AG09319 (cell line): ENCODE measurements around the gene TBX3.

ENCODE experiments used
- DNase-seq: peaks from one replicate; pipeline ENCODE4 v3.0.0-alpha.2; 2010; ENCODE audit warnings: low read depth; ENCODE audit errors: extremely low read depth
- CTCF ChIP-seq: IDR thresholded peaks from 2 replicates; pipeline ENCODE4 v1.5.1; 2011; ENCODE audit warnings: low read depth, mild to moderate bottlenecking, inconsistent platforms, low read length, moderate library complexity

The TBX3 gene

DNA sequence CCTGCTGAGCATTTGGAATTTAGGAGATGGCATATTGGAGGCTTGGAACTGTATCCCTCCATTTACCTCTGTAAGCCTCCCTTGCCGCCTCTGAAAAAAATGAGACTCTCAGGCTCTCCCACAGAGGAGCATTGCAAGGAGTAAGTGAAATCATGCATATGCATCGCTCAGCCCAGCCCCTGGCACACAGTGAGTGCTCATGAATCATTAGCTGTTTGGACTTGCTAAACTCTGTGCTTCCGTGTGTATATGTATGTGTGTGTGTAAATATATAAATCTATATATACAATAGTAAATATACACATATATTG, 17.1 kb upstream of the TBX3 start:
- DNase-seq = no peak
- no peak for TF ChIP-seq CTCF

- no peak for DNase-seq
- no peak for TF ChIP-seq CTCF
These were observed 16.6 kb upstream of the TBX3 start for GRCh38 chr12:114700392-114701103.

- TF ChIP-seq CTCF = no peak
- no peak for DNase-seq
These were observed 14.7 kb upstream of the TBX3 start for GRCh38 chr12:114698566-114699163.

DNA sequence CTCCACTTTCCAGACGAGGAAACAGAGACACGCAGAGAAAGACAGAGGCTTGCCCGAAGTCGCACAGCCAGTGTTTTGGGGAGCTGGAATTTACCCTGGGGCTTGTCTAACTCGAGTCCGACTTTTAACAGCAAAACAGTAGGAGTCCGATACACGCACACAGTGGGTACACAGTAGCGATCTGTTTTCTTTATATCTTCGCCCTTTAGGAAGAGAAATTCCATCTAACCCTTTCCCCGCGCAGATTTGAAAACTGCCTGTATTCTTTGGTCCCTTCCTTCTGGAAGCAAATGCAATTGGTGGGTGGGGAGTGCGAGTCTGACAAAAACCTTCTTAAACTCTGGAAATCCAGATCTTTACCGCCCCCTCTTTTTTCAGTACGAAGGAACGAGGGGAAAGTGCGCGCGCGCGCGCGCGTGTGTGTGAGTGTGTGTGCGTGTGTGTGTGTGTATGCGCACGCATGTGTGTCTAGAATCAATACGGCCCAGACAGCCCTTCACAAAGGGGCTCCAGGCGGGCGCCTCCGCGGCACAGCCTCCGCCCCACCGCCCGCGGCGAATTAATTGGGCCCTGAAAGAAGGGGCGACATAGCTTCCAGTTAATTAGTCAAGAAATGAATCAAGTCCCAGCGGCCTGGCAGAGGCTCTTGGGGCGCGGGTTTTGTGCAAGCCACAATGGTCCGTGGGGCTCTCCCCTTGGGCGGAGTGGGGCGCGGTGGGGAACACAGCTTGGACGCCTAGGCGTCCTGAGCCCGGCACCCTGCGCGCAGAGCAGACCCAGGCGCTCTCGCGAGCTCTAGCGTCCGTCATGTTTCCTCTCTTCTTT, 14.0 kb upstream of the TBX3 start:
- no peak for TF ChIP-seq CTCF

DNA sequence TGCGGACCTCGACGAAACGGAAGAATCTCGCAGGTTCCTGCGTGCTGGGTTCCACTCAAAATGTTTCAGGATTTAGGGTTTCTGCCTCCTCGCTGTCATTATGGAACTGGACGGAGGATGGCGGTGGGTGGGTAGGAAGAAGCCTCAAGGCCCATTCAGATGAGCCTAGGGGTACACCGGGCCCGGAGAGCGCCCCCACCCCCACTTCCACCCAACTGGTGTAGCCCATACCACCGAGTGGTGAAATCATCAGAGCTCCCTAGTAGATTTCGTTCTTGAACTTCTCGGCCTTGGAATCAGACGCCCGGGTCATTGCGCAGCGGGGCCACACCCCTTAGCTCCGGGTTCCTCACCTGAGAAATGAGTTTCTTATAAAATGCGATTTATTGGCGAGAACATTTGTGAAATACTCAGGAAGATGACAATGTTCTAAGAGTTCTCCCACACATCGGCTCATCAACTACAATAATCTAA, 13.3 kb upstream of the TBX3 start:
- no peak for TF ChIP-seq CTCF
- DNase-seq = no peak

More for the DNA sequence above, 14.0 kb upstream of the TBX3 start:
- no peak for DNase-seq

DNA sequence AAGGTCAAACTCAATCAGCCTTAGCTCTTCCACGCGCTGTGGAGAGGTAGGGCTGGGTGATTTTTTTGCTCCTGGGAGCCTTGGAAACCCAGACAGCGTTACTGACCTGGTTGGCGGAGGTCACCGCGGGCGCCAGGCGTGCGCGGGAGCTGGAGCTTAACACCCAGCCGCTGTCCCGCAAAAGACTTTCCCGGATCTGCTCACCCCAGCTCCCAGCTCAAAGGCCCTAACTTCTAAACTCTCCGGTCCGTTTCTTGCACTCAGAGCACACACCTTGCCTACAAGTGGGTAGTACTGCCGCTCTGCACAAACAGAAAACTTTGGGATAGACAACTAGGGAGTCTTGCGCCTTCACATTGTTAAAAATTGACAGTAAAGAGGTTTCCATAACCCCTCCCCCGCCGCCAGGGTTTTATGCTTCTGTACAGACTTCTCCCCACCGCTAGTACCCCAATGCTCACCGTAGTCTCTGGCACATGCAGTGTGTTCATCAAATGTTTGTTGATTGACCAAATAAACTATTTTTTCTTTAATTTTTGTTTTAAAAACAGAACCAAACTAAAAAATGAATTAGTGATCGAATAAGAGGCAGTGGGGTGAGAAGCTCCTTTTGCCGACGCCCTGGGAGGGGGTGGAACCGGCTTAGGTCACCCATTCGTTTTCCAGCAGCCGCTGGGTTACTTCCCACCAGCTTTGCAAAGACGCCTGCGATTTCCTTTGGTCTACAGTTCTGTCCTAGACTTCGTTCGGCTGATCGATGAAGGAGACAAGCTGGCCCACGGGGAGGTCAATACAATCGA, 12.7 kb upstream of the TBX3 start:
- DNase-seq = no peak
- TF ChIP-seq CTCF = no peak
